Measurements from ENCODE around the gene SPO11. TPM values are rescaled to one million over a fixed set of nuclear protein-coding genes. Genes with fewer than 3 reads are reported as not detected.

SPO11 gene
- total and polyA plus RNA-seq, 2 of the 4 experiments (the other 2 are of a cell fraction): not detected

GRCh38 chr20:57335392-57335791 lies 5.8 kb downstream of the SPO11 start:
- H4K91ac ChIP-seq (ENCODE audit: insufficient read depth, low read depth, low read length): no peak overlapping the region
- intact Hi-C loops (cut with micrococcal nuclease): no loop called here
- POLR2A ChIA-PET (ENCODE audit: unreplicated experiment): no interaction called here

More at GRCh38 chr20:57335392-57335791, 5.8 kb downstream of the SPO11 start:
- Histone ChIP-seq H2AK5ac (ENCODE audit: low read depth, low read length) (no peak overlapping the region), H3K14ac (replicated peaks; ENCODE audit: low read depth, low read length) (no peak overlapping the region), H2BK20ac (ENCODE audit: low read depth, low read length) (no peak overlapping the region), H3K79me1 (ENCODE audit: low read depth in 1 of 2, low read length in 2 of 2) (no peaks in the 10 kb centered on the region), H2BK5ac (ENCODE audit: low read depth, low read length, poor library complexity, severe bottlenecking) (no peak overlapping the region), H3K56ac (ENCODE audit: extremely low read depth, insufficient read depth, low read length) (no peak overlapping the region), H3K9ac (ENCODE audit: low read depth, low read length) (no peak overlapping the region), H3K9me1 (ENCODE audit: insufficient read depth, low read length) (no peaks in the 10 kb centered on the region), H3K36me3 (ENCODE audit: control insufficient read depth, insufficient read depth, low read length) (no peaks in the 10 kb centered on the region), H3K4me1 (ENCODE audit: control insufficient read depth, insufficient read depth, low read length) (no peaks in the 10 kb centered on the region), H4K5ac (ENCODE audit: low read depth, low read length) (no peak overlapping the region), H2AK9ac (replicated peaks; ENCODE audit: low read depth, low read length, poor library complexity) (no peak overlapping the region), H2BK120ac (ENCODE audit: low read depth, low read length) (no peak overlapping the region), H4K8ac (ENCODE audit: low read depth in 2 of 2, low read length in 2 of 2) (no peak overlapping the region), H2AFZ (replicated peaks; ENCODE audit: low read length, poor library complexity) (no peak overlapping the region), H3K9me3 (ENCODE audit: control insufficient read depth, insufficient read depth, low read length) (no peaks in the 10 kb centered on the region), H3K4ac (ENCODE audit: low read depth, low read length) (no peak overlapping the region), H3K23ac (ENCODE audit: low read depth, low read length) (no peak overlapping the region), H3K4me2 (ENCODE audit: low read depth, low read length) (no peak overlapping the region), H2BK15ac (ENCODE audit: low read depth, low read length) (no peak overlapping the region), H3K18ac (ENCODE audit: low read depth, low read length) (no peak overlapping the region), H3K4me3 (ENCODE audit: insufficient read depth, low read depth, low read length) (no peak overlapping the region), H3K27ac (ENCODE audit: insufficient read depth, low read length) (no peak overlapping the region), H3K27me3 (ENCODE audit: control insufficient read depth, insufficient read depth, low read length) (peaks cover 6% of the 10 kb centered on the region), H4K20me1 (ENCODE audit: insufficient read depth, low read length) (no peaks in the 10 kb centered on the region)
- no CpG with 5 or more reads among the region's 2 CpGs for WGBS, 2 experiments (ENCODE audit: extremely low coverage in 2 of 2, insufficient read length in 1 of 2)
- DNase-seq (no peak), ATAC-seq (ENCODE audit: low read depth) (no peak)
- CTCF ChIA-PET: no interaction called here
- in situ Hi-C loops (cut with MboI; ENCODE audit: low sequenced_read_pairs) (no loop called here), dilution Hi-C loops (cut with HindIII; ENCODE audit: low sequenced_read_pairs, unreplicated experiment) (no loop called here)
- BruUV-seq (replicated peaks): no TSS peak
- TF ChIP-seq RFX5 (IDR thresholded peaks at IDR 0.05; ENCODE audit: low read depth, low read length) (no peak), CEBPB (IDR thresholded peaks at IDR 0.05; ENCODE audit: low read depth, low read length) (no peak), CHD1 (IDR thresholded peaks at IDR 0.05; ENCODE audit: low read depth, low read length) (no peak), MAZ (IDR thresholded peaks at IDR 0.05; ENCODE audit: borderline replicate concordance, low read depth, low read length) (no peak), ELK1 (IDR thresholded peaks at IDR 0.05; ENCODE audit: borderline replicate concordance, low read depth, low read length) (no peak), NFE2L2 (IDR thresholded peaks at IDR 0.05; ENCODE audit: low read depth, low read length) (no peak), MXI1 (IDR thresholded peaks at IDR 0.05; ENCODE audit: borderline replicate concordance, low read depth, low read length) (no peak), CTCF (conservative IDR thresholded peaks at IDR 0.05; ENCODE audit: low read depth, low read length) (no peak), FOS (IDR thresholded peaks at IDR 0.05; ENCODE audit: low read depth, low read length) (no peak), USF2 (IDR thresholded peaks at IDR 0.05; ENCODE audit: low read depth, low read length) (no peak)

Data from IMR-90 (cell line).